ENCODE measurements around the gene LONP2.

The LONP2 gene

GRCh38 chr16:48277158-48277557, 33.1 kb downstream of the LONP2 start:
- no peak overlapping the region for H4K91ac ChIP-seq (ENCODE audit: low read length)
- peak overlapping the region; percentile 19 for H2BK120ac ChIP-seq (ENCODE audit: low read depth, low read length)
- no peak overlapping the region for H2BK12ac ChIP-seq (ENCODE audit: low read length in 2 of 2)
- H3K18ac ChIP-seq (ENCODE audit: low read depth in 1 of 2, low read length in 2 of 2) = no peak overlapping the region
- H2BK15ac ChIP-seq (ENCODE audit: low read depth, poor library complexity, severe bottlenecking) = no peak overlapping the region
- no peaks in the 10 kb centered on the region for H3K4me1 ChIP-seq (ENCODE audit: control insufficient read depth, insufficient read depth, low read depth, low read length)
- H3K23ac ChIP-seq (ENCODE audit: low read length in 2 of 2) = no peak overlapping the region
- H3K9ac ChIP-seq (ENCODE audit: low read length) = no peak overlapping the region
- H3K27ac ChIP-seq (ENCODE audit: low read length, poor library complexity, severe bottlenecking) = no peak overlapping the region
- no peak overlapping the region for H2AK5ac ChIP-seq (ENCODE audit: low read length, severe bottlenecking)
- H2BK5ac ChIP-seq (ENCODE audit: low read depth, low read length, poor library complexity, severe bottlenecking) = no peak overlapping the region
- no peaks in the 10 kb centered on the region for H3K27me3 ChIP-seq (ENCODE audit: control insufficient read depth in 1 of 2, insufficient read depth in 1 of 2, low read length in 2 of 2)
- no peak for DNase-seq
- H4K8ac ChIP-seq (ENCODE audit: low read length) = peak overlapping the region; percentile 49
- 98% methylated on average over 5 of the region's 5 CpGs for WGBS
- no peak overlapping the region for H3K14ac ChIP-seq (ENCODE audit: low read length in 2 of 2)
- H3K36me3 ChIP-seq (ENCODE audit: control insufficient read depth in 1 of 2, insufficient read depth in 2 of 2, low read depth in 1 of 2, low read length in 2 of 2) = peaks cover 0 to 64% of the 10 kb centered on the region in 2 experiments
- H3K4me2 ChIP-seq (ENCODE audit: low read length, poor library complexity, severe bottlenecking) = no peak overlapping the region
- peaks cover 25% of the 10 kb centered on the region for H3K79me1 ChIP-seq (replicated peaks; ENCODE audit: low read length, poor library complexity, severe bottlenecking)
- no peaks in the 10 kb centered on the region for H3K9me3 ChIP-seq (ENCODE audit: control insufficient read depth, low read length)
- H3K4ac ChIP-seq (ENCODE audit: low read depth in 1 of 2, low read length in 2 of 2) = no peak overlapping the region
- H2AFZ ChIP-seq (ENCODE audit: low read depth, low read length) = no peak overlapping the region
- no peak overlapping the region for H3K4me3 ChIP-seq (ENCODE audit: insufficient read depth in 1 of 2, low read depth in 1 of 2, low read length in 2 of 2)

- no peak overlapping the region for H2AFZ ChIP-seq (ENCODE audit: low read depth, low read length)
- H3K18ac ChIP-seq (ENCODE audit: low read depth in 1 of 2, low read length in 2 of 2) = no peak overlapping the region
- H2BK15ac ChIP-seq (ENCODE audit: low read depth, poor library complexity, severe bottlenecking) = no peak overlapping the region
- no peak overlapping the region for H3K14ac ChIP-seq (ENCODE audit: low read length in 2 of 2)
- H4K8ac ChIP-seq (ENCODE audit: low read length) = no peak overlapping the region
- H3K36me3 ChIP-seq (ENCODE audit: control insufficient read depth in 1 of 2, insufficient read depth in 2 of 2, low read depth in 1 of 2, low read length in 2 of 2) = peaks cover 0 to 62% of the 10 kb centered on the region in 2 experiments
- H3K27me3 ChIP-seq (ENCODE audit: control insufficient read depth in 1 of 2, insufficient read depth in 1 of 2, low read length in 2 of 2) = no peaks in the 10 kb centered on the region
- no peak overlapping the region for H4K91ac ChIP-seq (ENCODE audit: low read length)
- peaks cover 21% of the 10 kb centered on the region for H3K79me1 ChIP-seq (replicated peaks; ENCODE audit: low read length, poor library complexity, severe bottlenecking)
- no peak overlapping the region for H3K27ac ChIP-seq (ENCODE audit: low read length, poor library complexity, severe bottlenecking)
- no peak overlapping the region for H3K4me3 ChIP-seq (ENCODE audit: insufficient read depth in 1 of 2, low read depth in 1 of 2, low read length in 2 of 2)
- no peak overlapping the region for H3K23ac ChIP-seq (ENCODE audit: low read length in 2 of 2)
- H3K4me1 ChIP-seq (ENCODE audit: control insufficient read depth, insufficient read depth, low read depth, low read length) = no peaks in the 10 kb centered on the region
- no peak for DNase-seq
- H2BK120ac ChIP-seq (ENCODE audit: low read depth, low read length) = no peak overlapping the region
- H2BK5ac ChIP-seq (ENCODE audit: low read depth, low read length, poor library complexity, severe bottlenecking) = no peak overlapping the region
- 88% methylated on average over 2 of the region's 2 CpGs for WGBS
- no peak overlapping the region for H3K9ac ChIP-seq (ENCODE audit: low read length)
- H3K9me3 ChIP-seq (ENCODE audit: control insufficient read depth, low read length) = no peaks in the 10 kb centered on the region
- no peak overlapping the region for H3K4me2 ChIP-seq (ENCODE audit: low read length, poor library complexity, severe bottlenecking)
- peak overlapping the region in 1 of 2 experiments; percentile 18 for H2BK12ac ChIP-seq (ENCODE audit: low read length in 2 of 2)
- no peak overlapping the region for H2AK5ac ChIP-seq (ENCODE audit: low read length, severe bottlenecking)
- H3K4ac ChIP-seq (ENCODE audit: low read depth in 1 of 2, low read length in 2 of 2) = no peak overlapping the region
Measured at GRCh38 chr16:48279199-48279598, 35.1 kb downstream of the LONP2 start.

GRCh38 chr16:48280546-48280945, 36.4 kb downstream of the LONP2 start:
- no peak overlapping the region for H4K8ac ChIP-seq (ENCODE audit: low read length)
- H3K36me3 ChIP-seq (ENCODE audit: control insufficient read depth in 1 of 2, insufficient read depth in 2 of 2, low read depth in 1 of 2, low read length in 2 of 2) = peaks cover 0 to 62% of the 10 kb centered on the region in 2 experiments
- no peak overlapping the region for H2BK120ac ChIP-seq (ENCODE audit: low read depth, low read length)
- no peak overlapping the region for H2BK15ac ChIP-seq (ENCODE audit: low read depth, poor library complexity, severe bottlenecking)
- no peak overlapping the region for H3K4ac ChIP-seq (ENCODE audit: low read depth in 1 of 2, low read length in 2 of 2)
- no peak overlapping the region for H3K27ac ChIP-seq (ENCODE audit: low read length, poor library complexity, severe bottlenecking)
- WGBS = 100% methylated on average over 2 of the region's 2 CpGs
- no peak overlapping the region for H4K91ac ChIP-seq (ENCODE audit: low read length)
- H2BK12ac ChIP-seq (ENCODE audit: low read length in 2 of 2) = no peak overlapping the region
- no peak overlapping the region for H3K4me3 ChIP-seq (ENCODE audit: insufficient read depth in 1 of 2, low read depth in 1 of 2, low read length in 2 of 2)
- H3K9ac ChIP-seq (ENCODE audit: low read length) = no peak overlapping the region
- H2AFZ ChIP-seq (ENCODE audit: low read depth, low read length) = no peak overlapping the region
- H3K18ac ChIP-seq (ENCODE audit: low read depth in 1 of 2, low read length in 2 of 2) = no peak overlapping the region
- no peak overlapping the region for H2AK5ac ChIP-seq (ENCODE audit: low read length, severe bottlenecking)
- H3K23ac ChIP-seq (ENCODE audit: low read length in 2 of 2) = no peak overlapping the region
- H3K79me1 ChIP-seq (replicated peaks; ENCODE audit: low read length, poor library complexity, severe bottlenecking) = peaks cover 17% of the 10 kb centered on the region
- H2BK5ac ChIP-seq (ENCODE audit: low read depth, low read length, poor library complexity, severe bottlenecking) = no peak overlapping the region
- no peak overlapping the region for H3K4me2 ChIP-seq (ENCODE audit: low read length, poor library complexity, severe bottlenecking)
- no peaks in the 10 kb centered on the region for H3K27me3 ChIP-seq (ENCODE audit: control insufficient read depth in 1 of 2, insufficient read depth in 1 of 2, low read length in 2 of 2)
- H3K14ac ChIP-seq (ENCODE audit: low read length in 2 of 2) = no peak overlapping the region
- H3K9me3 ChIP-seq (ENCODE audit: control insufficient read depth, low read length) = no peaks in the 10 kb centered on the region
- no peak for DNase-seq
- H3K4me1 ChIP-seq (ENCODE audit: control insufficient read depth, insufficient read depth, low read depth, low read length) = no peaks in the 10 kb centered on the region

GRCh38 chr16:48282636-48283263, 38.6 kb downstream of the LONP2 start:
- Histone ChIP-seq H3K4ac (ENCODE audit: low read depth in 1 of 2, low read length in 2 of 2) (no peak overlapping the region), H3K9me3 (ENCODE audit: control insufficient read depth, low read length) (peaks cover 15% of the 10 kb centered on the region), H3K23ac (ENCODE audit: low read length in 2 of 2) (no peak overlapping the region), H3K9ac (ENCODE audit: low read length) (no peak overlapping the region), H3K14ac (ENCODE audit: low read length in 2 of 2) (no peak overlapping the region), H3K36me3 (ENCODE audit: control insufficient read depth in 1 of 2, insufficient read depth in 2 of 2, low read depth in 1 of 2, low read length in 2 of 2) (peaks cover 10 to 70% of the 10 kb centered on the region in 2 experiments), H4K8ac (ENCODE audit: low read length) (no peak overlapping the region), H3K4me1 (ENCODE audit: control insufficient read depth, insufficient read depth, low read depth, low read length) (no peaks in the 10 kb centered on the region), H2BK120ac (ENCODE audit: low read depth, low read length) (no peak overlapping the region), H3K4me3 (ENCODE audit: insufficient read depth in 1 of 2, low read depth in 1 of 2, low read length in 2 of 2) (no peak overlapping the region), H2AFZ (ENCODE audit: low read depth, low read length) (no peak overlapping the region), H2AK5ac (ENCODE audit: low read length, severe bottlenecking) (no peak overlapping the region), H3K27ac (ENCODE audit: low read length, poor library complexity, severe bottlenecking) (no peak overlapping the region), H3K18ac (ENCODE audit: low read depth in 1 of 2, low read length in 2 of 2) (no peak overlapping the region), H3K27me3 (ENCODE audit: control insufficient read depth in 1 of 2, insufficient read depth in 1 of 2, low read length in 2 of 2) (no peaks in the 10 kb centered on the region), H2BK15ac (ENCODE audit: low read depth, poor library complexity, severe bottlenecking) (no peak overlapping the region), H2BK12ac (ENCODE audit: low read length in 2 of 2) (no peak overlapping the region), H3K4me2 (ENCODE audit: low read length, poor library complexity, severe bottlenecking) (no peak overlapping the region), H2BK5ac (ENCODE audit: low read depth, low read length, poor library complexity, severe bottlenecking) (no peak overlapping the region), H4K91ac (ENCODE audit: low read length) (no peak overlapping the region), H3K79me1 (replicated peaks; ENCODE audit: low read length, poor library complexity, severe bottlenecking) (peaks cover 21% of the 10 kb centered on the region)
- WGBS = 95% methylated on average over 1 of the region's 2 CpGs
- DNase-seq = no peak
